Loucy (cell line): Measurements from ENCODE around the gene DUSP16.

Source experiments
- H2AFZ ChIP-seq: fragments of 200-600 bp; sonication (generic); 2 replicates; pipeline ENCODE4 v1.6.0; 2016; ENCODE audit warnings: antibody characterized with exemption, mild to moderate bottlenecking, low read length, moderate library complexity
- H3F3A ChIP-seq: fragments of 200-600 bp; 2 replicates; pipeline ENCODE4 v1.6.0; 2016; ENCODE audit warnings: antibody characterized with exemption, low read depth, mild to moderate bottlenecking
- H3K27me3 ChIP-seq: fragments of 200-600 bp; sonication (generic); 2 replicates; pipeline ENCODE4 v1.6.1; 2014; ENCODE audit warnings: low read length, mild to moderate bottlenecking; ENCODE audit not compliant: insufficient read depth, poor library complexity, severe bottlenecking
- H3K36me3 ChIP-seq: fragments of 200-600 bp; sonication (generic); 2 replicates; pipeline ENCODE4 v1.6.1; 2016; ENCODE audit warnings: low read length; ENCODE audit not compliant: insufficient read depth
- H3K4me1 ChIP-seq: fragments of 200-600 bp; sonication (generic); 2 replicates; pipeline ENCODE4 v1.5.1; 2014; ENCODE audit warnings: low read length, mild to moderate bottlenecking; ENCODE audit not compliant: insufficient read depth, poor library complexity, severe bottlenecking
- H3K4me2 ChIP-seq: fragments of 200-600 bp; sonication (generic); 2 replicates; pipeline ENCODE4 v1.6.0; 2014; ENCODE audit warnings: antibody characterized with exemption, low read length, low read depth, mild to moderate bottlenecking; ENCODE audit not compliant: poor library complexity, severe bottlenecking
- H3K4me3 ChIP-seq: fragments of 200-600 bp; sonication (generic); 2 replicates; pipeline ENCODE4 v1.5.1; 2014; ENCODE audit warnings: low read length, mild to moderate bottlenecking, mixed read lengths; ENCODE audit not compliant: poor library complexity, severe bottlenecking
- H3K79me2 ChIP-seq: fragments of 200-600 bp; sonication (generic); 2 replicates; pipeline ENCODE4 v1.6.1; 2014; ENCODE audit warnings: low read length; ENCODE audit not compliant: insufficient read depth
- H3K9ac ChIP-seq: fragments of 200-600 bp; sonication (generic); 2 replicates; pipeline ENCODE4 v1.6.0; 2014; ENCODE audit warnings: mild to moderate bottlenecking, low read depth, low read length, moderate library complexity; ENCODE audit not compliant: poor library complexity, severe bottlenecking
- H3K9me2 ChIP-seq: fragments of 200-600 bp; sonication (generic); replicated peaks from 2 replicates; pipeline ENCODE4 v1.6.1; 2016; ENCODE audit warnings: low read depth, low read length, mixed read lengths
- H3K9me3 ChIP-seq: fragments of 200-600 bp; sonication (generic); 2 replicates; pipeline ENCODE4 v1.6.1; 2014; ENCODE audit warnings: mild to moderate bottlenecking, antibody characterized with exemption, low read length, low read depth; ENCODE audit not compliant: insufficient read depth
- H4K20me1 ChIP-seq: fragments of 200-600 bp; sonication (generic); 2 replicates; pipeline ENCODE4 v1.6.0; 2014; ENCODE audit warnings: antibody characterized with exemption, low read length, mild to moderate bottlenecking; ENCODE audit not compliant: insufficient read depth, poor library complexity, severe bottlenecking
- EZH2phosphoT487 ChIP-seq: fragments of 200-600 bp; IDR thresholded peaks from 2 replicates; pipeline ENCODE4 v1.6.1; 2018; ENCODE audit warnings: antibody characterized with exemption, mild to moderate bottlenecking, moderate library complexity, borderline replicate concordance
- TF ChIP-seq, protein P1 (sequence below): fragments of 200-600 bp; sonication (generic); conservative IDR thresholded peaks from 2 replicates; pipeline ENCODE4 v1.5.1; 2014; ENCODE audit warnings: mild to moderate bottlenecking, antibody characterized with exemption, low read length

The DUSP16 gene

DNA sequence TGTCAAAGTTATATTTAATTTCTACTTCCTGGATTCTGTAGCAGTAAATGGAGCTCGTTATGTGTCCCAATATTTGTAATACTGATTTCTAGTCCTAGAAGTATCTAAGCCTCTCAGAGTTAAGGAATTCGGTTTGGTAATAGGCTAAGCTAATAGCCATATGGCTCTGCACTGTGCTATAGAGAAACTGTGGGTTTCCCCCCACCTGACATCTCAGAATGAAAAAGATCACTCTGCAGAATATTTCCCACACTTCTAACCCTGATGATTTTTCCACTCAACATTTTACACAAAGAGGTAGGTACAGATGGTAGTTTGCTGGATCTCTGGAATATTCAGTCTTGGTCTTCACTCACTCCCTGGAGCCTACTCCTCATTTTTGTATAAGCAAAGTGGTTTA lies 134.6 kb downstream of the DUSP16 start:
- no peaks in the 10 kb centered on the region for H4K20me1 ChIP-seq

DNA sequence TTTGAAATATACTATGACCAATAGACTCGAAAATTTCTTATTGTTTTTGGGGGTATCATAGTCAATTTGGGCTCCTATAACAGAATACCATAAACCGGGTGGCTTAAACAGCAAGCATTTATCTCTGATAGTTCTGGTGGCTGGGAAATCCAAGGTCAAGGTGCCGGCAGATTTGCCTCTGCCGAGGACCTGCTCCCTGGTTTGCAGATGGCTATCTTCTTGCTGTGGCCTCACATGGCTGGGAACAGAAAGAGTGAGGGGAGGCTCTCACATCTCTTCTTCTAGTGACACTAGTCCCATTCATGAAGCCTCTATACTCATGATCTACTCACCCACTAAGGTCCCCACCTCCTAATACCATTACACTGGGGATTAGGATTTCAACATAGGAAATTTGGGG lies 135.1 kb downstream of the DUSP16 start:
- Histone ChIP-seq H3K9me2 (no peaks in the 10 kb centered on the region), H3K4me2 (no peak overlapping the region), H3K4me3 (no peak overlapping the region), H3K9ac (no peak overlapping the region), H3K9me3 (no peaks in the 10 kb centered on the region), H4K20me1 (no peaks in the 10 kb centered on the region), H2AFZ (no peak overlapping the region), H3K4me1 (no peaks in the 10 kb centered on the region), H3K27me3 (no peaks in the 10 kb centered on the region), H3K36me3 (no peaks in the 10 kb centered on the region), H3K79me2 (no peaks in the 10 kb centered on the region), H3F3A (no peaks in the 10 kb centered on the region)
- TF ChIP-seq, protein P1, sequence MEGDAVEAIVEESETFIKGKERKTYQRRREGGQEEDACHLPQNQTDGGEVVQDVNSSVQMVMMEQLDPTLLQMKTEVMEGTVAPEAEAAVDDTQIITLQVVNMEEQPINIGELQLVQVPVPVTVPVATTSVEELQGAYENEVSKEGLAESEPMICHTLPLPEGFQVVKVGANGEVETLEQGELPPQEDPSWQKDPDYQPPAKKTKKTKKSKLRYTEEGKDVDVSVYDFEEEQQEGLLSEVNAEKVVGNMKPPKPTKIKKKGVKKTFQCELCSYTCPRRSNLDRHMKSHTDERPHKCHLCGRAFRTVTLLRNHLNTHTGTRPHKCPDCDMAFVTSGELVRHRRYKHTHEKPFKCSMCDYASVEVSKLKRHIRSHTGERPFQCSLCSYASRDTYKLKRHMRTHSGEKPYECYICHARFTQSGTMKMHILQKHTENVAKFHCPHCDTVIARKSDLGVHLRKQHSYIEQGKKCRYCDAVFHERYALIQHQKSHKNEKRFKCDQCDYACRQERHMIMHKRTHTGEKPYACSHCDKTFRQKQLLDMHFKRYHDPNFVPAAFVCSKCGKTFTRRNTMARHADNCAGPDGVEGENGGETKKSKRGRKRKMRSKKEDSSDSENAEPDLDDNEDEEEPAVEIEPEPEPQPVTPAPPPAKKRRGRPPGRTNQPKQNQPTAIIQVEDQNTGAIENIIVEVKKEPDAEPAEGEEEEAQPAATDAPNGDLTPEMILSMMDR: no peak
- TF ChIP-seq EZH2phosphoT487: no peak

More for the DNA sequence above, 134.6 kb downstream of the DUSP16 start:
- H2AFZ ChIP-seq: no peak overlapping the region
- no peaks in the 10 kb centered on the region for H3F3A ChIP-seq
- H3K9me2 ChIP-seq: no peaks in the 10 kb centered on the region
- no peak overlapping the region for H3K9ac ChIP-seq
- TF ChIP-seq, protein P1: no peak
- no peak for TF ChIP-seq EZH2phosphoT487
- H3K79me2 ChIP-seq: no peaks in the 10 kb centered on the region
- no peaks in the 10 kb centered on the region for H3K4me1 ChIP-seq
- no peaks in the 10 kb centered on the region for H3K36me3 ChIP-seq
- no peak overlapping the region for H3K4me2 ChIP-seq
- H3K9me3 ChIP-seq: no peaks in the 10 kb centered on the region
- no peak overlapping the region for H3K4me3 ChIP-seq
- H3K27me3 ChIP-seq: no peaks in the 10 kb centered on the region

DNA sequence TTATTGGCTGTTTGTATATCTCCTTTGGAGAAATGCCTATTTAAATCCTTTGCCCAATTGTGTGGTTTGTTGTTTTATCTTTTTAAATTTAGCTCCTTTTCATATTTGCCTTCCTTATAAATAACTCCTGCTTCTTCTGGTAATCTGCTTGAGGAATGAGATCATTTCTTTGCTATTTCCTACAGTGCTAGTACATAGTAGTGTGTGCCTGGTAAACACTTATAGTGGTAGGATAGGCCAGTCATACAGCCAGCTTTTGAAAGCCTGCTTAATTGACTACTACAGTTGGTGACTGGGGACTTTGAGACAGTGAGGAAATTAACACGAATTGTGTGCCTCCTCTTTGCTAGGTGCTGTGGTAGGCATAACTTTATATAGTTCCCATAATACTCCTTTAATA lies 137.0 kb downstream of the DUSP16 start:
- H3K79me2 ChIP-seq: no peaks in the 10 kb centered on the region
- no peak overlapping the region for H2AFZ ChIP-seq
- H3K9me2 ChIP-seq: no peaks in the 10 kb centered on the region
- no peak overlapping the region for H3K4me2 ChIP-seq
- no peak overlapping the region for H3K4me3 ChIP-seq
- TF ChIP-seq, protein P1: no peak
- no peak for TF ChIP-seq EZH2phosphoT487
- H3K4me1 ChIP-seq: no peaks in the 10 kb centered on the region
- no peaks in the 10 kb centered on the region for H3K27me3 ChIP-seq
- H3K9me3 ChIP-seq: no peaks in the 10 kb centered on the region
- no peaks in the 10 kb centered on the region for H3F3A ChIP-seq
- H3K36me3 ChIP-seq: no peaks in the 10 kb centered on the region
- no peaks in the 10 kb centered on the region for H4K20me1 ChIP-seq
- H3K9ac ChIP-seq: no peak overlapping the region
